HCT116 (cell line): ENCODE results near the gene HOXB1. TPM values are rescaled to one million over a fixed set of nuclear protein-coding genes. Genes with fewer than 3 reads are reported as not detected.

Experiments
- ATAC-seq: fragments of 200-7000 bp; cut with Tn5 transposase; 2 replicates; pipeline ENCODE4 v1.9.1; 2020; ENCODE audit warnings: mild to moderate bottlenecking, moderate library complexity
- BruUV-seq: library from RNA; stranded (reverse); fragments of 400-500 nt; replicated peaks from 2 replicates; lab custom pipeline; 2021; lab: Mats Ljungman, UMichigan
- CTCF ChIA-PET: fragments of 300-600 bp; sonication (Branson Sonifier 250); formaldehyde crosslinking; loops from one replicate; lab custom pipeline; 2021; ENCODE audit warnings: antibody characterized with exemption; lab: Charles Lee
- POLR2A ChIA-PET: fragments of 300-600, 350-600 bp; sonication (Branson Sonifier 250); formaldehyde crosslinking; loops from one replicate; lab custom pipeline; 2021; ENCODE audit warnings: antibody characterized with exemption; lab: Charles Lee
- RAD21 ChIA-PET, 2 experiments: fragments of 300-600 bp; sonication (Branson Sonifier 250); formaldehyde crosslinking; loops; one replicate each; lab custom pipeline; 2023; ENCODE audit warnings: low total read pairs in 2 of 2; ENCODE audit not compliant: uncharacterized antibody in 2 of 2, unreplicated experiment in 2 of 2, low non-redundant PET in 1 of 2; lab: Charles Lee
- DNase-seq: peaks from one replicate; pipeline ENCODE4 v3.0.0-alpha.2; 2010; ENCODE audit warnings: low read depth, low spot score
- H2AFZ ChIP-seq: fragments of 200-600 bp; shearing (Covaris generic), sonication (generic); 2 replicates; pipeline ENCODE4 v1.6.1; 2017; ENCODE audit warnings: low read depth, mixed run types, mixed read lengths, antibody characterized with exemption, low read length; ENCODE audit not compliant: poor library complexity, severe bottlenecking
- H3K27ac ChIP-seq: 2 replicates; pipeline ENCODE4 v1.5.1; 2012; ENCODE audit warnings: low read depth, low read length
- H3K27me3 ChIP-seq: fragments of 200-600 bp; sonication (generic); 2 replicates; pipeline ENCODE4 v1.6.1; 2016; ENCODE audit warnings: mixed run types, low read length, mixed read lengths; ENCODE audit not compliant: insufficient read depth
- H3K36me3 ChIP-seq, 2 experiments: fragments of 200-500 bp in 1 of 2; fragments of 200-600 bp in 1 of 2; sonication (Bioruptor generic) in 1 of 2; sonication (generic) in 1 of 2; 2 replicates each; pipeline versions ENCODE4 v1.5.1 to v1.6.1; 2014 to 2016; ENCODE audit warnings: low read length in 2 of 2, inconsistent platforms in 1 of 2, mixed read lengths in 1 of 2, mixed run types in 1 of 2; ENCODE audit not compliant: insufficient read depth in 2 of 2, control insufficient read depth in 1 of 2
- H3K4me1 ChIP-seq, 2 experiments: fragments of 200-600 bp in 1 of 2; sonication (generic) in 1 of 2; 2 replicates each; pipeline versions ENCODE4 v1.5.1 to v1.6.1; 2012 to 2017; ENCODE audit warnings: low read length in 2 of 2, inconsistent platforms in 1 of 2, mild to moderate bottlenecking in 1 of 2, mixed read lengths in 1 of 2, mixed run types in 1 of 2, moderate library complexity in 1 of 2; ENCODE audit not compliant: insufficient read depth in 2 of 2, control insufficient read depth in 1 of 2
- H3K4me2 ChIP-seq: fragments of 200-600 bp; sonication (generic); 2 replicates; pipeline ENCODE4 v1.6.1; 2017; ENCODE audit warnings: mixed run types, low read length, mixed read lengths
- H3K4me3 ChIP-seq, 2 experiments: fragments of 200-600 bp in 1 of 2; sonication (generic) in 1 of 2; replicated peaks in 1 of 2; 2 replicates each; pipeline ENCODE4 v1.5.1; 2011 to 2016; ENCODE audit warnings: low read length in 2 of 2, control low read depth in 1 of 2, low read depth in 1 of 2, mild to moderate bottlenecking in 1 of 2, mixed read lengths in 1 of 2, mixed run types in 1 of 2
- H3K79me2 ChIP-seq: fragments of 200-600 bp; sonication (generic); 2 replicates; pipeline ENCODE4 v1.6.1; 2017; ENCODE audit warnings: mild to moderate bottlenecking, mixed run types, low read length, moderate library complexity, mixed read lengths; ENCODE audit not compliant: insufficient read depth
- H3K9ac ChIP-seq: fragments of 200-600 bp; sonication (generic); 2 replicates; pipeline ENCODE4 v1.6.1; 2016; ENCODE audit warnings: low read length, mixed read lengths
- H3K9me2 ChIP-seq: fragments of 200-600 bp; sonication (generic), shearing (Covaris generic); 2 replicates; pipeline ENCODE4 v1.6.1; 2017; ENCODE audit warnings: mixed run types, mild to moderate bottlenecking, moderate library complexity; ENCODE audit not compliant: insufficient read depth
- H3K9me3 ChIP-seq, 2 experiments: fragments of 200-500 bp in 1 of 2; fragments of 200-600 bp in 1 of 2; sonication (Bioruptor generic) in 1 of 2; sonication (generic) in 1 of 2; 2 replicates each; pipeline ENCODE4 v1.6.1; 2014 to 2017; ENCODE audit warnings: low read length in 2 of 2, mixed read lengths in 2 of 2, inconsistent platforms in 1 of 2, low read depth in 1 of 2, mild to moderate bottlenecking in 1 of 2, mixed run types in 1 of 2, moderate library complexity in 1 of 2; ENCODE audit not compliant: control insufficient read depth in 1 of 2, insufficient read depth in 1 of 2
- H4K20me1 ChIP-seq: fragments of 200-600 bp; sonication (generic), shearing (Covaris generic); 2 replicates; pipeline ENCODE4 v1.6.1; 2017; ENCODE audit warnings: mixed run types, mild to moderate bottlenecking, moderate library complexity; ENCODE audit not compliant: insufficient read depth
- CBX3 ChIP-seq: IDR thresholded peaks from 2 replicates; pipeline ENCODE4 v1.6.1; 2012; ENCODE audit warnings: low read depth
- CEBPB ChIP-seq: IDR thresholded peaks from 2 replicates; pipeline ENCODE4 v1.6.1; 2012; ENCODE audit warnings: low read depth
- ELF1 ChIP-seq: IDR thresholded peaks from 2 replicates; pipeline ENCODE4 v1.6.1; 2012; ENCODE audit warnings: low read depth, borderline replicate concordance
- EZH2 ChIP-seq: fragments of 200-600 bp; sonication (generic); IDR thresholded peaks from 2 replicates; pipeline ENCODE4 v1.6.1; 2017; ENCODE audit warnings: antibody characterized with exemption, mixed run types
- EZH2phosphoT487 ChIP-seq: fragments of 200-600 bp; IDR thresholded peaks from 2 replicates; pipeline ENCODE4 v1.6.1; 2018; ENCODE audit warnings: antibody characterized with exemption, borderline replicate concordance
- FOSL1 ChIP-seq: IDR thresholded peaks from 2 replicates; pipeline ENCODE4 v1.6.1; 2012; ENCODE audit warnings: low read depth
- JUND ChIP-seq: IDR thresholded peaks from 2 replicates; pipeline ENCODE4 v1.6.1; 2012
- POLR2AphosphoS5 ChIP-seq: IDR thresholded peaks from 2 replicates; pipeline ENCODE4 v1.6.1; 2011; ENCODE audit warnings: mild to moderate bottlenecking, low read depth, low read length, moderate library complexity
- RAD21 ChIP-seq: IDR thresholded peaks from 2 replicates; pipeline ENCODE4 v1.6.1; 2012; ENCODE audit warnings: low read depth, mild to moderate bottlenecking
- SIN3A ChIP-seq: IDR thresholded peaks from 2 replicates; pipeline ENCODE4 v1.6.1; 2012; ENCODE audit warnings: low read depth
- SP1 ChIP-seq: IDR thresholded peaks from 2 replicates; pipeline ENCODE4 v1.6.1; 2012; ENCODE audit warnings: low read depth
- SRF ChIP-seq: IDR thresholded peaks from 2 replicates; pipeline ENCODE4 v1.6.1; 2012; ENCODE audit warnings: low read depth
- YY1 ChIP-seq: IDR thresholded peaks from 2 replicates; pipeline ENCODE4 v1.6.1; 2011; ENCODE audit warnings: low read length, low read depth, moderate library complexity, mild to moderate bottlenecking; ENCODE audit not compliant: insufficient replicate concordance; ENCODE audit errors: extremely low read depth
- ZFX ChIP-seq: fragments of 450-650 bp; IDR thresholded peaks from 2 replicates; pipeline ENCODE4 v1.6.1; 2017
- ZNF274 ChIP-seq: fragments of 200-500 bp; sonication (Bioruptor generic); IDR thresholded peaks from 2 replicates; pipeline ENCODE4 v1.6.1; 2014; ENCODE audit warnings: mild to moderate bottlenecking, low read depth, low read length, inconsistent platforms
- intact Hi-C: fragments of 100-400 bp; cut with micrococcal nuclease; formaldehyde crosslinking; loops from 2 replicates; pipeline ENCODE4 v1.10.0; 2022
- total RNA-seq: library from RNA; stranded (reverse); gene quantifications from one replicate; pipeline ENCODE4 v1.2.1, GENCODE V29; 2021; ENCODE audit not compliant: unreplicated experiment
- TF ChIP-seq, protein P1 (sequence below), 3 experiments: fragments of 200-600 bp in 1 of 3; sonication (generic) in 1 of 3; IDR thresholded peaks in 2 of 3; conservative IDR thresholded peaks in 1 of 3; 2 replicates each; pipeline ENCODE4 v1.5.1; 2012 to 2017; ENCODE audit warnings: low read depth in 2 of 3, low read length in 2 of 3, antibody characterized with exemption in 1 of 3, borderline replicate concordance in 1 of 3, control low read depth in 1 of 3, mild to moderate bottlenecking in 1 of 3, mixed read lengths in 1 of 3, mixed run types in 1 of 3, moderate library complexity in 1 of 3; ENCODE audit not compliant: insufficient read depth in 1 of 3
- TF ChIP-seq, protein P2 (sequence below): IDR thresholded peaks from 2 replicates; pipeline ENCODE4 v1.6.1; 2012
- TF ChIP-seq, protein P3 (sequence below): IDR thresholded peaks from 2 replicates; pipeline ENCODE4 v1.6.1; 2012

Gene HOXB1
- total RNA-seq, 1 experiment from 2014 or later, result not detected

DNA sequence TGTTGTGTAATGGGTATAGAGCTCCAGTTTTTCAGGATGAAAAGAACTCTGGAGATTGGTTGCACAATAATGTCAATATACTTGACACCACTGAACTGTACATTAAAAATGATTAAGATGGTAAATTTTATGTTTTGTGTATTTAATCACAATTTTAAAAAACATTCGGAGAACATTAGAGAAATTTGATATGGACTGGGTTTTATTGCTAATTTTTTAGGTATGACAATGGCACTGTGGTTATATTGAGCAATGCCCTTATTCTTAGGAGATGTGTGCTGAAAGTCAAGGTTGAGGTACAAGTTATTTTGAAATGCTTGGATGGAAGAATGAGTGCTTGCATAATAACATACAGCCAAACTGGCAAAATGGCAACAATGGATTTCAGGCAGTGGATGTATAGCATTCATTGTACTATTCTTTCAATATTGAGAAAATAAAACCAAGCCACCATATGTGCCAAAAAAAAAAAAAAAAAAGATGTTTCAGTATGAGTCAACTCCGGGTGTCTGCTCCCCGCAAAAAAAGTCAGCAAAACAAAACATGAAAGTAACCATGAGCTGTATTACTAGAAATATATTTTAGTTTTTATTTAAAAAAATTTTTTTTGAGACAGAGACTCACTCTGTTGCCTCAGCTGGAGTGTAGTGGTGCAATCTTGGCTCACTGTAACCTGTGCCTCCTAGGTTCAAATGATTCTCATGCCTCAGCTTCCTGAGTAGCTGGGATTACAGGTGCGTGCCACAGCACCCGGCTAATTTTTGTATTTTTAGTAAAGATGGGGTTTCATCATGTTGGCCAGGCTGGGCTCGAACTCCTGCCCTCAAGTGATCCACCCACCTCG lies 19.8 kb downstream of the HOXB1 start:
- ATAC-seq (no peak), DNase-seq (no peak)
- Histone ChIP-seq H3K79me2 (no peaks in the 10 kb centered on the region), H4K20me1 (no peaks in the 10 kb centered on the region), H3K4me2 (no peak overlapping the region), H3K4me3 (no peak overlapping the region), H3K9ac (no peak overlapping the region), H3K4me1 (peaks cover 3 to 8% of the 10 kb centered on the region in 2 experiments; a peak in 3 of 4 replicates), H3K27me3 (peaks cover 14% of the 10 kb centered on the region; the same call in 1 of the 2 replicates), H3K9me3 (no peaks in the 10 kb centered on the region), H3K36me3 (no peaks in the 10 kb centered on the region), H3K9me2 (no peaks in the 10 kb centered on the region), H2AFZ (no peak overlapping the region)
- POLR2A ChIA-PET, result no interaction called here
- RAD21 ChIA-PET, result no interaction called here
- CTCF ChIA-PET, result no interaction called here
- no TSS peak for BruUV-seq
- intact Hi-C loops, result no loop called here
- TF ChIP-seq ZFX (no peak), SRF (no peak)
- TF ChIP-seq, all 23 proteins: peak for 0
- H3K27ac ChIP-seq, result no peak overlapping the region

DNA sequence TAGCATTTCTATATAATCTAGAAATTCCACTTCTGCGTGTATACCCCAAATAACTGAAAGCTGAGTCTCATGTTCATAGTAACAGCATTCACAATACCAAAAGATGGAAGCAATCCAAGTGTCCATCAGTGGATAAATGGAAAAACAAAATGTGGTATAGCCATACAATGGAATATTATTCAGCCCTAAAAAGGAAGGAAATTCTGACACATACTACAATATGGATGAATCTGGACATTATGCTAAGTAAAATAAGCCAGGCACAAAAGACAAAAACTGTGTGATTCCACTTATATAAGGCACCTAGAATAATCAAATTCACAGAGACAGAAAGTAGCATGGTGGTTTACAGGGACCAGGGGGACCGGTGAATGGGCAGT lies 20.4 kb downstream of the HOXB1 start:
- H3K4me3 ChIP-seq, result no peak overlapping the region
- H3K36me3 ChIP-seq, result no peaks in the 10 kb centered on the region
- no TSS peak for BruUV-seq
- no peaks in the 10 kb centered on the region for H3K79me2 ChIP-seq
- no peaks in the 10 kb centered on the region for H3K9me3 ChIP-seq
- RAD21 ChIA-PET, result no interaction called here
- DNase-seq (no peak), ATAC-seq (no peak)
- no peak for TF ChIP-seq EZH2
- no peak for TF ChIP-seq JUND
- TF ChIP-seq SIN3A, result no peak
- no peak for TF ChIP-seq SP1
- no peak for TF ChIP-seq SRF
- TF ChIP-seq, protein P1, sequence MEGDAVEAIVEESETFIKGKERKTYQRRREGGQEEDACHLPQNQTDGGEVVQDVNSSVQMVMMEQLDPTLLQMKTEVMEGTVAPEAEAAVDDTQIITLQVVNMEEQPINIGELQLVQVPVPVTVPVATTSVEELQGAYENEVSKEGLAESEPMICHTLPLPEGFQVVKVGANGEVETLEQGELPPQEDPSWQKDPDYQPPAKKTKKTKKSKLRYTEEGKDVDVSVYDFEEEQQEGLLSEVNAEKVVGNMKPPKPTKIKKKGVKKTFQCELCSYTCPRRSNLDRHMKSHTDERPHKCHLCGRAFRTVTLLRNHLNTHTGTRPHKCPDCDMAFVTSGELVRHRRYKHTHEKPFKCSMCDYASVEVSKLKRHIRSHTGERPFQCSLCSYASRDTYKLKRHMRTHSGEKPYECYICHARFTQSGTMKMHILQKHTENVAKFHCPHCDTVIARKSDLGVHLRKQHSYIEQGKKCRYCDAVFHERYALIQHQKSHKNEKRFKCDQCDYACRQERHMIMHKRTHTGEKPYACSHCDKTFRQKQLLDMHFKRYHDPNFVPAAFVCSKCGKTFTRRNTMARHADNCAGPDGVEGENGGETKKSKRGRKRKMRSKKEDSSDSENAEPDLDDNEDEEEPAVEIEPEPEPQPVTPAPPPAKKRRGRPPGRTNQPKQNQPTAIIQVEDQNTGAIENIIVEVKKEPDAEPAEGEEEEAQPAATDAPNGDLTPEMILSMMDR (IDR thresholded peaks at IDR 0.05 in 2 of 3, conservative IDR thresholded peaks at IDR 0.05 in 1 of 3; ENCODE audit: borderline replicate concordance in 1 of 3, insufficient read depth in 1 of 3, low read depth in 2 of 3, low read length in 2 of 3), result no peak
- TF ChIP-seq EZH2phosphoT487, result no peak
- TF ChIP-seq YY1, result no peak
- no peak for TF ChIP-seq CBX3
- TF ChIP-seq ZFX, result no peak
- TF ChIP-seq POLR2AphosphoS5, result no peak
- TF ChIP-seq ZNF274, result no peak
- TF ChIP-seq, protein P2, sequence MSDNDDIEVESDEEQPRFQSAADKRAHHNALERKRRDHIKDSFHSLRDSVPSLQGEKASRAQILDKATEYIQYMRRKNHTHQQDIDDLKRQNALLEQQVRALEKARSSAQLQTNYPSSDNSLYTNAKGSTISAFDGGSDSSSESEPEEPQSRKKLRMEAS, result no peak
- TF ChIP-seq, protein P3, sequence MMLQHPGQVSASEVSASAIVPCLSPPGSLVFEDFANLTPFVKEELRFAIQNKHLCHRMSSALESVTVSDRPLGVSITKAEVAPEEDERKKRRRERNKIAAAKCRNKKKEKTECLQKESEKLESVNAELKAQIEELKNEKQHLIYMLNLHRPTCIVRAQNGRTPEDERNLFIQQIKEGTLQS, result no peak
- no peak for TF ChIP-seq RAD21
- no peak for TF ChIP-seq FOSL1
- no peak for TF ChIP-seq CEBPB
- TF ChIP-seq ELF1, result no peak
- intact Hi-C loops, result no loop called here
- H3K9me2 ChIP-seq, result no peaks in the 10 kb centered on the region
- H3K9ac ChIP-seq, result no peak overlapping the region
- H2AFZ ChIP-seq, result no peak overlapping the region
- H3K27ac ChIP-seq, result no peak overlapping the region
- no peak overlapping the region for H3K4me2 ChIP-seq
- POLR2A ChIA-PET, result no interaction called here
- CTCF ChIA-PET, result no interaction called here
- peaks cover 9 to 14% of the 10 kb centered on the region in 2 experiments for H3K4me1 ChIP-seq
- H4K20me1 ChIP-seq, result no peaks in the 10 kb centered on the region
- peaks cover 14% of the 10 kb centered on the region; the same call in 1 of the 2 replicates for H3K27me3 ChIP-seq
